Measurements from ENCODE around the gene NKX2-1. TPM values are rescaled to one million over a fixed set of nuclear protein-coding genes. Genes with fewer than 3 reads are reported as not detected.
A peak's percentile ranks its signal among the peaks of the same experiment; 100 is the strongest.
"Not testable (repeated sequence)": the region's sequence is repeated elsewhere in the genome, so short reads cannot be mapped to it uniquely, and the experiment has no call there.

The NKX2-1 gene
- polyA plus RNA-seq (ENCODE audit: insufficient read depth in 1 of 5, insufficient read length in 5 of 5, low replicate concordance in 1 of 5): 100 to 1,000 TPM; 116 to 157 (median 121) TPM
- long read RNA-seq, donor 1, transcript NKX2-1-202 (2 exons, 2,338 nt): major isoform, 94 of 114 reads
- long read RNA-seq, donor 1, partial matches to known transcripts: 11 of 114 reads
- long read RNA-seq, donor 1, other reads (novel, unspliced or antisense): 0 of 114 reads
- long read RNA-seq, donor 2, transcript NKX2-1-201 (3 exons, 2,191 nt): minor isoform, 5 of 33 reads
- long read RNA-seq, donor 2, transcript NKX2-1-202 (2 exons, 2,338 nt): major isoform, 26 of 33 reads
- long read RNA-seq, donor 2, partial matches to known transcripts: 0 of 33 reads
- long read RNA-seq, donor 2, other reads (novel, unspliced or antisense): 0 of 33 reads
- long read RNA-seq, donor 3, transcript NKX2-1-202 (2 exons, 2,338 nt): major isoform, 34 of 47 reads
- long read RNA-seq, donor 3, partial matches to known transcripts: 7 of 47 reads
- long read RNA-seq, donor 3, other reads (novel, unspliced or antisense): 0 of 47 reads
- long read RNA-seq, donor 4, transcript NKX2-1-202 (2 exons, 2,338 nt): major isoform, 26 of 30 reads
- long read RNA-seq, donor 4, partial matches to known transcripts: 0 of 30 reads
- long read RNA-seq, donor 4, other reads (novel, unspliced or antisense): 0 of 30 reads
- long read RNA-seq, donor 5, transcript NKX2-1-201 (3 exons, 2,191 nt): minor isoform, 6 of 43 reads
- long read RNA-seq, donor 5, transcript NKX2-1-202 (2 exons, 2,338 nt): major isoform, 34 of 43 reads
- long read RNA-seq, donor 5, partial matches to known transcripts: 0 of 43 reads
- long read RNA-seq, donor 5, other reads (novel, unspliced or antisense): 0 of 43 reads
- long read RNA-seq, donor 6, transcript NKX2-1-202 (2 exons, 2,338 nt): major isoform, 66 of 75 reads
- long read RNA-seq, donor 6, partial matches to known transcripts: 0 of 75 reads
- long read RNA-seq, donor 6, other reads (novel, unspliced or antisense): 0 of 75 reads
- long read RNA-seq, donor 7, transcript NKX2-1-202 (2 exons, 2,338 nt): major isoform, 37 of 43 reads
- long read RNA-seq, donor 7, partial matches to known transcripts: 0 of 43 reads
- long read RNA-seq, donor 7, other reads (novel, unspliced or antisense): 0 of 43 reads
- long read RNA-seq, donor 8, transcript NKX2-1-202 (2 exons, 2,338 nt): major isoform, 21 of 23 reads
- long read RNA-seq, donor 8, partial matches to known transcripts: 0 of 23 reads
- long read RNA-seq, donor 8, other reads (novel, unspliced or antisense): 0 of 23 reads

DNA sequence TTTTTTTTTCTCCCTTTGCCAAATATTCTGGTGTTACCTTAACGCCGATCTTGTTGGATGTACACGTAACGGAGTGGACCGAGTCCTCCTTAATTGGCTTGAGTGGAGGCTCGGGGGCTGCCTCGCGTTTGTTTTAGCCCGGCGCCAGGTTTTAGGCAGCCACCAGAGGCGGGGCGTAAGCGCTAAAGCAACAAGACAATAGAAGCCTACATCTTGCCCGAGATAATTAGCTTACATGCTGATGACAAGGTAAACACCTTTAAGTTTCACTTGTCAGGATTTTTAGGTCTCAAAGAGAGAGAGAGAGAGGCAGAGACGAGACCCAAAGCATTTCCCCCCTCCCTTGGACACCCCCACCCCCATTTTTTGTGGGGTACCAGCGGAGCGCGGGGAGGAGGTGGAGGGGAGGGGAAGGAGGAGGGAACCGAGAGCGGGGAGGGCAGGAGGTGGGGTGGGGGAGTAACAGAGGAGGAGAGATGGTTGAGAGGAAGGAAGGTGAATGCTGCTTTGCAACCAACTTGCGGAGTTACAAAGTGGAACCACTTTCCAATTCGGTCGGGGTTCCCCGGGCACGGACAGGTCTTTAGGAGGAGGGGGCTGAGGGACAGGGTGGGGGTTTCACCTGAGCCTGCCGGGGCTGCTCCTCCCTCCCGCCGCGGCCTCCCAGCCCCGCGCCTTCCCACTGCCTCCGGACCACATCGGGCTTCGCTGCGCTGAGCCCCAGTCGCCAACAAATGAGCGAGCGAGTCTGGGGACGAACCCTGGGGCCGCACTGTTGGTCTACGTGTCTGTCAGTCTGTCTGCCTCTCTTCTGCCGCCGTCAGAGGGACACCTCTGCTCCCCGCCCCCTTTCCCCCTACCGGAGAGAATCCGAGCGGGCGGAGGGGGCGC lies at the start of gene NKX2-1:
Gene NKX2-1, minus strand, starts transcription at position 802 of the 891 bp plus-strand sequence. Its CDS starts 103 bp downstream, at position 699.
- DNase-seq: peak in 1 of 2 donors; percentile 44

- DNase-seq: no peak
Observed at GRCh38 chr14:36556811-36557433, 36.9 kb upstream of the NKX2-1 start.

DNA sequence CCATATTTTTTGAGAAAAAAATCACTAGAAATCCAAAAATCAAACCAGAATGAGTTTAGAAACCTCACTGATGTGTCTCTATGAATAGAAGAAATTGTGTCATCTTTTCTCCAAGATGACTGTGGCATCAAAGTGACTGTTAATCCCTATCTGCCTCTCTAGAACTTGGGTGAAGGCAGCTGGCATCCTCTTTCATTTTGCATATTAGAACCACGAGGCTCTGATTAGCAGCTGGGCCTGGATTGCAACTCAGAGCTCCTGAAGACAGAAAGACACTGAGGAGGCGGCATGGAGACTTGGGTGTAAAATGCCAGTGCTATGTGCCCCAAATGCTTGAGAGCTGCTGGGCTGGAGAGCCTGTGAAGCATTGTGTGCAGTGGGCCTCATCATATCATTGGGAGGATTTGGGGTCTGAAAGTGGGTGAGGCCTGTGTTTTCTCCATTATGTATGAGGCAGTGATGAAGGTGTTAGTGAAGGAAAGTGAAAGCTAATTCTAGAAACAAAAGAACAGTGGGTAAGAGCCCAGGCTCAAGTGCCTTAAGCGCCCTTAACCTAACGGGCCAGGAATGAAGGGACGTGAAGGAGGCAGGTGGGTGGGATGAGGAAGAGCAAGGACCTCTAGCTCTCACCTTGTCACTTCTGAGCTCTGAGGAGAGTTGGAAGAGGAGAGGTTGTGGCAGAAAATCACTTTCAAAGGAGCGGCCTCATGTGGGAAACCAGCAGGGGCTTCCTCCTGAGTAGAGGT lies 36.1 kb upstream of the NKX2-1 start:
- no peak for DNase-seq

DNA sequence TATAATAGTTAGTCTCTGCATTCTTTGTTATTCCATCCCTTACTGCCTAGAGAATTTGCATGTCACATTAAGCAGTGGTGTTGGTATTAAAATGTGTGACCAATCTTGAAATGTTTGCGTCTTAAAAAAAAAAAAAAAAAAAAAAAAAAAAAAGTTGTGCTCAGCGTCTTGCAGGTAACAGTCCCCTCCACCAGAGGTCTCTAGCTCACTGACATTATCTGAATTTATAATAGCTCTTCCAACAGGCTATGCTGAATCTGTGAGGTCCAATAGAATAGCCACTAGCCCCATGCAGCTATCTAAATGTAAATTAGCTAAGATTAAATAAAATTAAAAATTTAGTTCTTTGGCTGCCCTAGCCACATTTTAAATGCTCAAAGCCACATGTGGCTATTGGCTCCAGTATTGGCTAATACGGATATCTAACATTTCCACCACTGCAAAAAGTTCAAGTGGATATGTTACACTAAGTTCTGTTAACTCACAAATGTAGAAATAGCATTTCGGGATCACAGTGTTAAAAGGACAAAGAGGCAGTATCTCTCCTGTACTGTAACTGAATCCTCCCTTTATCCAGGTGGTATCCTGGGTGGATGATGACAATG lies 33.7 kb upstream of the NKX2-1 start:
- DNase-seq: peak; percentile 23 to 29

DNA sequence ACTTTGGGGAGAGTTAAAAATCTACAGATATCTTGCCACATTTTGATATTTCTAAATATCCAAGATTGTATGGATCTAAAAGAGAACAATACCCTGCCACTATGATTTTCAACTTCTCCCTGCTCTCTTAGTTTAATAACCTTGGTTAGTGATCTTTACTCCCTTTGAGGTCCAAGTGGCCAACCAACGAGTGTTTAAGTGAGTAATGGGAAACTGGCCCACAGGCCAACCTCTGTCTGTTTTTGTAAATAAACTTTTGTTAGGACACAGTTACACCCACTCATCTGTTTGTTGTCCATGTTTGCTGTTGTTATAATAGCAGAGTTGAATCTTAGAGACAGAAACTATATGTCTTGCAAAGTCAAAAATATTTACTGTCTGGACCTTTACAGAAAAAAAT lies 30.9 kb upstream of the NKX2-1 start:
- DNase-seq: no peak

- not testable (repeated sequence) for DNase-seq
Observed at GRCh38 chr14:36544280-36544679, 24.2 kb upstream of the NKX2-1 start.

DNA sequence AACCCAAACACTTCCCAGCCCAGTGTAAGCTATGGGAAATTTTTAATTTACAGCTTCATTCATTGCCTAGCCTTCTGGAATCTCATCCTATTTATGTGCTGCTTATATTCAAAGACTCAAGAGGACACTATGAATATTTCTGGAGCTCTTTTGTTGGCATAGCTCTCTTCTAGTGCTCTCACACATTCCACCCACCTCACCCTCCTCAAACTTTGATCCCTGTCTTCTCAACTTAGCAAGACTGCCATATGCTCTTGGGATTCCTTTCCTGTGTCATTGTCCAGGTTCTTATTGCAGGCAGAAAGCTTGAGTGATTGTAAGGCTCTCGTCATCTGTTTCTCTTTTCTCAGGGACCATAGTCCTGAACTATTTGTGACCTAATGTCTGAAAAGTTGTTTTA lies 18.0 kb upstream of the NKX2-1 start:
- no peak for DNase-seq

GRCh38 chr14:36529062-36529461 lies 9.0 kb upstream of the NKX2-1 start:
- no peak for DNase-seq

DNA sequence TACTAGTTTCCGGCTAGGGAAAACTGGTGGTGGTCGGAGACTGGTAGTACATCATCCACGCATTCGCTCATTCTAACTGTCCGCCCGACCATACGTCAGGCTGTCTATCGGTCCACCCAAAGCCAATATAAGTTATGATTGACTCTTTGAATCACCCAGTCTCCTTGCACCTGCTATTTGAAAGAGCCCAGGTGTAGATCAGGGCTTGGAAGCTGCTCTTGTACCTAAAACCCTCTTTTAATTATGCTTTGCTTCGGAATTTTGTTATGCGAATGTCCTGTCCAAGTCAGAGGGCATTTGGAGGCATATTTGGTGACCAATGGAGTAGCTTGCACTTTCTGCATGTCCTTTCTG lies 5.7 kb upstream of the NKX2-1 start:
- DNase-seq: no peak

DNA sequence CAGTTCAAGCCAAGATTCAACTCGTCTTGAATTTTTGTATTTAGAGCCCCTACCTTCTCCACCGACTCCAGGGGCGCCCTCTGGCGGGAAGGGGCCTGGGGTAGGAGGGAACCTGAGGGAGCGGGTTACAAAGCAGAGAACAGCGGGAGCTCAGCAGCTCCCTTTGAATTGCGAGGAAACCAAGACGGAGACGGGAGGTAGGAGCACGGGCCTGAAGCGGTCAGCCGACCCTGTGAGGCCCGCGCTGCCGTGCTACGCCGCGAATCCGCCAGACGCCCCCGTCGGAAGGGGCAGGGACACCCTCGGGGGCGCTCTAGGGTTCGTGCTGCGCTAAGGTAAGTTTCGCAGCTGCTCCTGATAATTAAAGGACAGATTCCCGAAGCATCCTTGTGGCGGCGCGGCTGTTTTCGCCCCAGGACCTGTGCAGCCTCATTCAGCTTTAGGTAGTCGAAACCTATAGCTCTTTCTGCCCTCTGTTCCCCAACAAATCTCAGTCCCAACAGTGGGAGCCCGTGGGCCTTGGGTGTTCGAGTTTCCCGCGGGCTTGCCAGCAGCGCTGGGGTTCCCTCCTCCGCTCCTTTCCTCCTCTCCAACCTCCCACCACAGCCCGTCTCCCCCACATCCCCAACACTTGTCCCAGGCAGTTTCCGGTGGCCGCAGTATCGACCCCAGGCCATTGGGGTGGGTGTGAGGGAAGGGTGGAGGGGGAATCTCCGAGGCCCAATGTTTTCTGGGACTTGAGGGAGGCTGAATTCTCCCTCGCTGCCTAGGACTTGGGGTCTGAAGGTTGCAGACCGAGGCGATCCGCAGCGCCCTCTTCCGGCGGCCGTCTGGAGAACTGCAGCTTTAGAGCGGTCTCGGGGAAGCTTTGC lies 5.1 kb upstream of the NKX2-1 start:
- peak; percentile 57 to 65 for DNase-seq

DNA sequence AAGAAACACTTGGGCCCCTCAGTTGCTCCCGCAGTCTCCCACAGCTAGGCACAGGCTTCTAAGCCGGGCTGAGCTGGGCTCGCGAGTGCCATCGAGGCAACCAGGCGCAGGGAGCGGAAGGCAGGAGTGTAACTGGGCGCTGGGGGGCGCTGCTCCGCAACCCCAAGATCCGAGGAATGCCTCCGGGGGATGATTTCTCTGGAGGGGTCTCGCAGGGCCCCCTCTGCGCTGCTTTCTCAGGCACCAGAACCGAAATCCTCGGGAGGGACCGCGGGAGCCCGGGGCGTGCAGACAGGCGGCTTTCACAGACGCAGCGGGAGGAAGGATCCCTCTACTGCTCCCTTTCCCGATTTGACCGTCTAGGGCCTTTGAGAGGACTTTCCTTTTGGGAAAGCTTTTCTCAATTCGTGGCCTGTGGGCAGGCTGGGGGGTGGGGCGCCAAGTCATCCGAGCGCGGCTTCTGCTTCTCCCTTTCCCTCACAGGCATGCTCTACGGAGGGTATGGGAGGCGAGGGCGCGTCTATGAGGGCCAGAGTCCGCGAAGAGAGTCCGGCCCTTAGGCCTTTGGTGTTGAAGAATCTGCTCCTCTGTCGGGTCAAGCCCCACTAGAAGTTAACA lies 4.3 kb upstream of the NKX2-1 start:
- DNase-seq: peak in 1 of 2 donors; percentile 15

DNA sequence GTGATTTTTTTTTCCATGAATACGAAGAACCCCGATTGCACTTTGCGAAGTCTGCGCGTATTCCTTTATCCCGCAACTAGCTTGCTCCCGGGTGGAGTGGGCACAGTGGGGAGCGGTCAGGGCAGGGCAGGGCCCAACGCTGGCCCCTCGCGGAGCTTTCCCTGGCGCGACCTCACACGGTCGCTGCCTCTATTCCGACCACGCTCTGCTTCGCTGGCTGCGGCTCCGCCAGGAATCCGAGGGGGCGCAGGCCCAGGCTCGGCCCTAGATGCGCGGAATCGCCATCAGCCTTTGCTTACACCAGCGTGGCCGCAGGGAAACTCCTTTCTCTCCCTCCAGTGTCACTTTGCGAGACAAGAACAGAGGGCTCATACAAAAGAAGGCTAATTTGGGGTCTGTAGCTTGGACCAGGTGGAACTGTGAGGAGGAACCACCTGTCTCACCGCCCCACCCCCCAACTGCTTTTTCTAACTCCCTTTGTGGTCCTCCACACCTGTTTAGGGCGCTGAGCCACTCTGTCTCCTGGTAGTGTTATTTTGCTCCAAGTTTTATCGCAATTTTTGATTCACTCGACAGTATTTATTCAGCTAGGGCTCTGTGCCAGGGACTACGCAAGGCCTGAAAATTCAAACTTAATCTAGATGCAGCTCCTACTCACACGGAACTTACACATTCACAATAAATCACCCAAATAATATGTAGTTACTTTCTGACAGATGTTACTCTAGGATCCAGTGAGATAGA lies 3.1 kb upstream of the NKX2-1 start:
- DNase-seq: peak; percentile 48 to 51

GRCh38 chr14:36522347-36522971 lies 2.4 kb upstream of the NKX2-1 start:
- no peak for DNase-seq

GRCh38 chr14:36521598-36522345 lies 1.7 kb upstream of the NKX2-1 start:
- no peak for DNase-seq
